Measurements from ENCODE around the gene TOLLIP.

TOLLIP gene

DNA sequence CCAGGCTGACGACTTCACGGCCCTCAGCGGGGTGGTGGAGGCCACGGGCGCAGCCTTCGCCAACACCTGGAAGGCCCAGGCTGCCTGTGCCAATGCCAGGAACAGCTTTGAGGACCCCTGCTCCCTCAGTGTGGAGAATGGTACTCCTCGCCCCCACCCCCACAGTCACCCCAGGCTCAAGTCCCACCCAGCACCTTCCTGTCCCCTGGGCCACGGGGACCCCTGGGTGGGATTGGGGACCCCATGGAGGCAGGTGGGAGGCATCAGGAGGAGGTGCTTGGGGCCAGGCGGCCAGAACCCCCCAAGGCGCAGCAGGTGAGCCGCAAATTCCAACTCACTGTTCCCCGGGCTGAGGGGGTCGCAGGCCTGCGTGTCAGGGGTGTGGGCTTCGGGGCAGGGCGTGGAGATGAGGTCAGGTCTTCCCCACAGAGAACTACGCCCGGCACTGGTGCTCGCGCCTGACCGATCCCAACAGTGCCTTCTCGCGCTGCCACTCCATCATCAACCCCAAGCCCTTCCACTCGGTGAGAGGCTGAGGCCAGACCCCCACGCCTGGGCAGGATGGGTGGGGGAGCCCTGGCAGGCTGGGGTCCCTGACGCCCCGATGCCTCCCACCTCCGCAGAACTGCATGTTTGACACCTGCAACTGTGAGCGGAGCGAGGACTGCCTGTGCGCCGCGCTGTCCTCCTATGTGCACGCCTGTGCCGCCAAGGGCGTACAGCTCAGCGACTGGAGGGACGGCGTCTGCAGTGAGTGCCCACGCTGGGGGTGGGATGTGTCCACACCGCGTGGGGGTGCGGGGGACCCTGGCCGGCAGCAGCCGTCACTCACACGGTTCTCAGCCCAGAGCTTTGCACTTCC lies 77.2 kb downstream of the TOLLIP start:
- no peak for DNase-seq (ENCODE audit: low read depth, low spot score)

DNA sequence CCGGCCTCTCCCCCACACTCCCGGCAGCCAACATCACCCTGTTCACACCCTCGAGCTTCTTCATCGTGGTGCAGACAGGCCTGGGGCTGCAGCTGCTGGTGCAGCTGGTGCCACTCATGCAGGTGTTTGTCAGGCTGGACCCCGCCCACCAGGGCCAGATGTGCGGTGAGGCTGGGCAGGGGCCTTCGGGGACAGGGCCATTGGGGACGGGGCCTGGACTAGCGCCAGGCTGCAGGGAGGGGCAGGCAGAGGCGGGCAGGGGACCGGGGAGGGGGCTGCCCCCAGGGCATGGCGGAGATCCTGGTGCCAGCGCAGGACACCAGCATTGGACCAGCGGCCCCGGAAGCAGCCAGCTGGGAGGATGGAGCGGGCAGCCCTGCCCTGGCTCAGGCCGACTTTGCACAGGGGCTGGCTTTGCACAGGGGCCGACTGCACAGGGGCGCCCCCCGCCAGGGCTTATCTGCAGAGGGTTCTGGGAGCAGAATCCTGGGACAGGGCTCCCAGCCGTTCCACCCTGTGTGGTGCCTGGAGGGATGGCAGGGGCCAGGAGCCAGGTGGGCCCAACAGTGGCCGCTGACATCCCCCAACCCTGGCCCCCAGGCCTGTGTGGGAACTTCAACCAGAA lies 77.9 kb downstream of the TOLLIP start:
- DNase-seq (ENCODE audit: low read depth, low spot score) = no peak

DNA sequence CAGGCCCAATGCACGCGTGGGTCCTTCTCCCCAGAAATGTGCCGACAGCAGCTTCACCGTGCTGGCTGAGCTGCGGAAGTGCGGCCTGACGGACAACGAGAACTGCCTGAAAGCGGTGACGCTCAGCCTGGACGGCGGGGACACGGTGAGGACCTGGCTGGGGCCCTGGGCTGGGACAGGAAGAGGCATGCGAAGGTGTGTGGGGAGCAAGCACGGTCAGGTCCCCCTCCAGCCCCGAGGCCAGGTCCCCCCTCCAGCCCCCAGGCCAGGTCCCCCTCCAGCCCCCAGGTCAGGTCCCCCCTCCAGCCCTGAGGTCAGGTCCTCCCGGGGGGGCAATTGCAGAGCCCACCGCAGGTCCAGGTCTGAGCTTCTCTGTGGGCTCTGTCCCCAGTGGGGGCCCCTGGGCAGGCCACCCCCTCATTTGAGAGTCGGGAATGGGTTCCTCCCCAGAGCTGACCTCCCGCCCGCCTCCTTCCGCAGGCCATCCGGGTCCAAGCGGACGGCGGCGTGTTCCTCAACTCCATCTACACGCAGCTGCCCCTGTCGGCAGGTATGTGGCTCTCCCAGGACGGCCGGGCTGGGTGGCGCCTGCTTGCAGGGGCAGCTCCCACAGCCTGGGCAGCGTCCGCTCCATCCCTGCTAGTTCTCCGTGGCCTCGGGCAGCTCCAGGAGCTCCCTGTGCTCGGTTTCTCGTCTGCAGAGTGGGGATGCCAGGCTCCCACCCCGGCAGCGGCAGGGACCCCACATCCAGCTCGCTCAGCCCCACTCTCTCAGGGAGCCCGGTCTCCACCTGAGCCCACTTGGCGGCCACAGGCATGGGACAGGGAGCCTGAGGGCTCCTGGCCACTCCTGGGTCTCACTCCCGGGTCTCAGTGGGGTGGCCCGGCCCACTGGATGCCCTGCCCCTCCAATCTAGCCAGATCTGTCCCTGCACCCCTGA lies 78.7 kb downstream of the TOLLIP start:
- no peak for DNase-seq (ENCODE audit: low read depth, low spot score)

DNA sequence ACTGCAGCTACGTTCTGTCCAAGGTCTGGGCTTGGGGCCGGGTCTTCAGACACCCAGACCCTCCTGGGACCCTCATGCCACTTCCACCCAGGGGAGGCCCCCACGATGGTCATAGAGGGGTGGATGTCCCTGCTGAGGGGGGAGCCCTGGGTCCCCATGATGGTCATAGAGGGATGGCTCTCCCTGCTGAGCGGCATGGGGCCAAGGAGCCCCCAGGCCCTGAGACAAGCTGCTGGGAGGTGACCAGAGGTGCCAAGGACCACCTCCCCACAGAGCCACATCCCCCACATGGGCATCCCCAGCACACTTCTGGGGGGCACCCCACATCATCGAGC lies 79.3 kb downstream of the TOLLIP start:
- no peak for DNase-seq (ENCODE audit: low read depth, low spot score)

DNA sequence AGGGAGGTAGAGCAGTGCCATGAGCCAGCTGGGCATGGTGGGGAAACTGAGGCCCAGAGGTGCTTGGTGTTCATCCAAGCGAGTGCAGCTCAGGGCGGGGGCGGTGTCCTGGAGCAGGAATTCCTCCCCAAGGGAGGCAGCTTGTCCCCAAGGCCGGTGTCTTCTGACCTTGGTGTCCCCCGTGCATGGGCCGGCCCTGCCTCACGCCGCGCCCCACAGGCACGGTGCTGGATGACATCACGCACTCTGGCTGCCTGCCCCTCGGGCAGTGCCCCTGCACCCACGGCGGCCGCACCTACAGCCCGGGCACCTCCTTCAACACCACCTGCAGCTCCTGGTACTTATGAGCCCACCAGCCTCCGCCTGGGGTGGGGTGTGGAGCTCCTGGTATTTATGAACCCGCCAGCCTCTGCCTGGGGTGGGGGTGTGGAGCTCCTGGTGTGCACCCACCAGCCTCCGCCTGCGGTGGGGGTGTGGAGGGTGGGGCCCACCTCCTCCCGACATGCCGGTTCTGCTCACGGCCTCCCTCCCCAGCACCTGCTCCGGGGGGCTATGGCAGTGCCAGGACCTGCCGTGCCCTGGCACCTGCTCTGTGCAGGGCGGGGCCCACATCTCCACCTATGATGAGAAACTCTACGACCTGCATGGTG lies 79.8 kb downstream of the TOLLIP start:
- no peak for DNase-seq (ENCODE audit: low read depth, low spot score)

DNA sequence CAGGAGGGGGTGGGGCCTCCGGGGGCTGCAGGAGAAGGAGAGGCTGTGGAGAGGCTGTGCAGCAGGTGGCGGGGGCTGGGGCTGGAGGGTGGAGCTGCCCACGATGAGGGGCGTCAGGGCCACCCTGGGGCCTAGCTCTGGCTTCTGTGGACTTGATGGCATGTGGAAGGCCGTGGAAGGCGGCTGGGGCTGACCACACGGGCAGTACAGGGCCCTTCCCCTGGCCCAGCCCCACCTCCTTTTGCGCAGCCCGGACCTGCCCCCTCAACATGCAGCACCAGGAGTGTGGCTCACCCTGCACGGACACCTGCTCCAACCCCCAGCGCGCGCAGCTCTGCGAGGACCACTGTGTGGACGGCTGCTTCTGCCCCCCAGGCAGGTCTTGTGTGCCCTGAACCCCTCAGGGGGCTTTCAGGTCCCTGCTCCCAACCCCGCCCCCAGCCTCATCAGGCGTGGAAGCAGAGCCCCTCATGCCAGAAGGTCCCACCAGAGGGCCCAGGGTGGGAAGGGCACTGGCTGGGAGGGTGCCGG lies 80.4 kb downstream of the TOLLIP start:
- DNase-seq (ENCODE audit: low read depth, low spot score) = no peak

DNA sequence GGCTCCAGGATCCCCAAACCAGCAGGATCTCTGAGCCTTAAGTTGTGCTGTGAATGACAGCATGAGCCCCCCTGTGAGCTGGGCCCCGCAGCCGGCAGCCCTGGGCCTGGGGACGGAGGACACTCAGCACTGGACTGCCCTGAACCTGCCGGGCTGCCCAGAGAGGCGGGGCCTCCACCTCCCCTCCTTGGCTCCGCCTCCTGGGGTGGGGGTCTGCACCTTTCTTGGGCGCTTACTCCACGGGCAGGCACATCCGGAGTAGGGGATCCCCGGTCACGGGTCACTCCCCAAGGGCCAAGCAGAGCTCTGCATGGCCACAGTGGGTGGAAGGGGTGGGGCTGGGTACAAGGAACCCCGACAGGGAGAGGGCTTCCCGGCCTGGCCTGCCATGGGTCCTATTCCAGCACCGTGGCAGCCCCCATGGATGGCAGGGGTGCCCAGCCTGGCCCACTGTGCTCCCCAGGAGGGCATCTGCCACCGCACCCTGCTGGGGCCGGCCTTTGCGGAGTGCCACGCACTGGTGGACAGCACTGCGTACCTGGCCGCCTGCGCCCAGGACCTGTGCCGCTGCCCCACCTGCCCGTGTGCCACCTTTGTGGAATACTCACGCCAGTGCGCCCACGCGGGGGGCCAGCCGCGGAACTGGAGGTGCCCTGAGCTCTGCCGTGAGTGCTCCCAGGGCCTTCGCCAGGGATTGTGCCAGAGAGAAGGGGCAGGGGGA lies 81.2 kb downstream of the TOLLIP start:
- DNase-seq (ENCODE audit: low read depth, low spot score) = no peak

DNA sequence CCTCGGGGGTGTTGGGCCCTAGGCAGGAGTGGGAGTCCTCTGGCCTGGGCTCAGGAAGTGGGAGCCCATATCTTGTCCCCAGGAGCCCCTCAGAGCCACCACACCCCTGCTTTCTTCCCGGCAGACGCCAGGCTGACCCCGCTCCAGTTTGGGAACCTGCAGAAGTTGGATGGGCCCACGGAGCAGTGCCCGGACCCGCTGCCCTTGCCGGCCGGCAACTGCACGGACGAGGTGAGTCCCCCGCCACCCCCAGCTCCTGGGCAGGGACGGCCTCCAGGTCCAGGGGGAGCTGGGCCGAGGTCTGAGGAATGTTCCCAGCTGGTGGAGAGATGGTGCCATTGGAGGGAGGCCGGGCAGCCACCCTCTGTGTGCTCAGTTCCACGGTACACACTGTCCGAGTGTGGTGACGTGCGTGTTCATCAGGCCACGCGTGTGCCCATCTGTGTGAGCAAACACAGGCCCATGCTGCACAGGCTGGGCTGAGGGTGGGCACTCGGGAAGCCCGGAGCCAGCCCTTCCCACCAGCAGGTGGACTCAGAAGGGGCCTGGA lies 81.8 kb downstream of the TOLLIP start:
- no peak for DNase-seq (ENCODE audit: low read depth, low spot score)

DNA sequence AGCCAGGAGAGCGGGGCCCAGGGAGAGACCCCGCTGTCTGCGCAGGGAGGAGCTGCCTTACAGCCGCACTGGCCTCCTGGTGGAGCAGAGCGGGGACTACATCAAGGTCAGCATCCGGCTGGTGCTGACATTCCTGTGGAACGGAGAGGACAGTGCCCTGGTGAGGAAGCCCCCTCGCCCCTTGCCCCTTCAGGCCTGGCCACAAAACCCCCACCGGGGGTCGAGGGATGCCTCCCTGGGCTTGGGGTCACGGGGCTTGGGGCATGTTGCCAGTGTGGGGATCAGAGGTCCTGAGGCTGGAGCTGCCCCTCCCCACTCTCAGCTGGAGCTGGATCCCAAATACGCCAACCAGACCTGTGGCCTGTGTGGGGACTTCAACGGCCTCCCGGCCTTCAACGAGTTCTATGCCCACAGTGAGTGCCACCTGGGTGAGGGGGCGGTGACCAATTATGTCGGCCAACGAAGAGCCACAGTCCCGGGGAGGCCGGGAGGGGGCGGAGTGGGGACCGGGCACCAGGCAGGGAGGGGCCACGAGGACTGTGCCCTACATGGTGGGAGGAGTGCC lies 82.4 kb downstream of the TOLLIP start:
- no peak for DNase-seq (ENCODE audit: low read depth, low spot score)

DNA sequence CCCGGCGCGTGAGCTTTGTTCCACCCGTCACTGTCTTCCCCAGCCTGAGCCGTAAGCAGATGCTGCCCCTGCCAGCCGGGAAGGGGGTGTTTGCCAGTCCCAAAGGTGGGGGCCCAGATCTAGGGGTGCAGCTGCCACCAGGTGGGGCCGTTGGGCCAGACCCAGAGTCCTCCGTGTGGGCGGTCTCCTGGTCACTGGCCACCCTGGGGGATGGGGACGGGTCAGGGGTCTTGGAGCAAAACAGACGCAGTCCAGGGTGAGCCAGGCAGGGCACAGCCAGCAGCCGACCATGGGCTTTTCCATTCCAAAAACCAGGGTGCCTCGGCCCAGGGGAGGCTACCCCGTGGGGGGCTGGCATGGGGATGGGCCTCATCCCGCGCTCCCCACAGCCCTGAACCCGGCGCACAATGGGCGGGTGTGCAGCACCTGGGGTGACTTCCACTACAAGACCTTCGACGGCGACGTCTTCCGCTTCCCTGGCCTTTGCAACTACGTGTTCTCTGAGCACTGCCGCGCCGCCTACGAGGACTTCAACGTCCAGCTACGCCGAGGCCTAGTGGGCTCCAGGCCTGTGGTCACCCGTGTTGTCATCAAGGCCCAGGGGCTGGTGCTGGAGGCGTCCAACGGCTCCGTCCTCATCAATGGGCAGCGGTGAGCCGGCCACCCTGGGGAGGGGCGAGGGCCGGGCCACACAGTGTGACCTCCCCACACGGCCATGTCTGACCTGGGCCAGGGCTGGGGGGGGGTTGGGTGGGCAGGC lies 83.0 kb downstream of the TOLLIP start:
- DNase-seq (ENCODE audit: low read depth, low spot score) = no peak

DNA sequence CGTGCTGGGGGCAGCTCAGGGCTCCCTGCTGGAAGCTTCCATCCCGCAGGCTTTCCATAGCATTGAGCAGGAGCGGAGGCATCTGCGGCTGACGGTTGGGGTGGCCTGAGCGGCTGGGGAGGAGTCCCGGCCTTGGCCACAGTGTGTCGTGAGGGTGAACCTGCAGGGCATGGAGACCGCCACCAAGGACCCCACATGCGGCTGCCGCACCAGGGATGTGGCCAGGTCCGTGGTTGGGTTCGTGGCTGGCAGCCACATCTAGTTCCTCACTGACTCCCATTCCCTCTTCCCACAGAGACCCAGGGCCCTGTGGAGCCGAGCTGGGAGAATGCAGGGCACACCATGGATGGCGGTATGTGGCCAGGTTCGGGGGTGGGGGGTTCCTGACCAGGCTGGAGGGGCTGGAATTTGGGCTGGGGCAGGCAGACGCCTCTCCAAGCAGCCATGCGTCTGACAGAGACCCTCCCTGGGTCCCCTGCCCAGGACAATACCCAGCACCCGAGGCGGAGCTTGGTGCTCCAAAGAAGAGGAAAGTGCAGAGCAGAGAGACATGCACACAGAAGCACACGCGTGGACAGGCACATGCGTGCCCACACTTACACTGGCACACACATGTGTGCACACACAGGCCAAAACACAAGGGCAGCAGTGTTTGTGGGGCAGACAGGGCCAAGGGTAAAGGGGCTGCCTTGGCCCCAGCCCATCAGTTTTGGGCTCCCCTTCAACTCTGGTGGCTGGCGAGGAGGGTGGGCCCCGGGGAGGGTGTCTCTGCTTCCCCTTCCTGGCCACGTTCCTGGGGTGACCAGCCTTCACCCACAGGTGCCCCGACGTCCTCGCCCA lies 83.8 kb downstream of the TOLLIP start:
- no peak for DNase-seq (ENCODE audit: low read depth, low spot score)

DNA sequence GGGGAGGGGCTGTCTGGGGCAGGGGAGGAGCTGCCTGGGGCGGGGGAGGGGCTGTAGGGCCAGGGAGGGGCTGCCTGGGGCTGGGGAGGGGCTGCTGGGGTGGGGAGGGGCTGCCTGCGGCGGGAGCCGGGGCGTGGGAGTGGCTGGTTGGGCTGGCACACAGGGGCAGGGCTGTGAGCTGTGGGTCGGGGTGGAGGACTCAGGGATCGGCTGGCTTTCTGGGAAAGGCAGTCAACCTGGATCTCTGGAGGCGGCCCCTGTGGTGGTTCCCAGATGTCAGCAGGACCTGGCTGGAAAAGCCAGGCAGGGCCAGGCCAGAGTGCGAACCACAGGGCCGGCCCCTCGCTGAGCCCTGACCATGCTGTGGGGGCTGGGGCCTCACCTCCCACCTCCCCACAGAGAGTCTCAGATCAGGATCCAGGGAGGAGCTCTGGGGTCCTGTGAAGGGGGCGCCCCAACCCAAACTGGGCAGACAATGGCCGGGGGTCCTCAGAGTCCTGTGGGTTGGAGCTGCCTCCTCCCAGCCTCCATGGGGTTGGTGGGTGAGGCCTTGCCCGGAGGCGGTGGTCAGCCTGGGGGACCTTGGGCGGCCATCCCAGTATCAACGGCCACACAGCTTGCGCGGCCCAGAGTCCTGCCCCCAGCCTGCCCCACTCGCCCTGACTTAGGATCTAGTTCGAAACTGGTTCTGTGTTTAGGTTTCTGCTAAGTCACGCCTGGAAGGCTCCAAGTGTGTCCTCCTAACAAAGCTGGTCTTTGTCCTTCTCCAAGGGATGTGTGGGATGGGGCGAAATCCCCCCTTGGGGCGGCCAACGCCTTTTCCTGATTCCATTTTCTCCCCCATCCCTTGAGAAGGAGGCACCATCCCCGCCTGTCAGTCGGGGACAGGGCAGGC lies 84.7 kb downstream of the TOLLIP start:
- no peak for DNase-seq (ENCODE audit: low read depth, low spot score)
